Liver (tissue), 9 donors: Measurements from ENCODE around the gene USO1. TPM values are rescaled to one million over a fixed set of nuclear protein-coding genes. Genes with fewer than 3 reads are reported as not detected.

ENCODE experiments used
- DNase-seq: peaks from one replicate; pipeline ENCODE4 v3.0.0-alpha.2; 2017; ENCODE audit warnings: low spot score
- H3K27ac ChIP-seq, 2 donors: one replicate each; pipeline ENCODE4 v1.7.0; 2013; ENCODE audit warnings: inconsistent platforms in 2 of 2, low read length in 2 of 2, control low read depth in 1 of 2, low read depth in 1 of 2, mild to moderate bottlenecking in 1 of 2
- H3K27me3 ChIP-seq, 4 donors: one replicate each; pipeline versions ENCODE4 v1.6.1 to v1.7.0; 2013; ENCODE audit warnings: low read length in 3 of 4, inconsistent platforms in 1 of 4, mild to moderate bottlenecking in 1 of 4, moderate library complexity in 1 of 4; ENCODE audit not compliant: control insufficient read depth in 4 of 4, insufficient read depth in 4 of 4
- H3K36me3 ChIP-seq, 4 donors: one replicate each; pipeline versions ENCODE4 v1.6.1 to v1.7.0; 2013; ENCODE audit warnings: low read length in 3 of 4, mild to moderate bottlenecking in 3 of 4, low read depth in 1 of 4, moderate library complexity in 1 of 4; ENCODE audit not compliant: control insufficient read depth in 4 of 4, insufficient read depth in 3 of 4
- H3K4me1 ChIP-seq, 4 donors: one replicate each; pipeline versions ENCODE4 v1.6.1 to v1.7.0; 2013; ENCODE audit warnings: low read length in 3 of 4, mild to moderate bottlenecking in 3 of 4, moderate library complexity in 1 of 4; ENCODE audit not compliant: control insufficient read depth in 4 of 4, insufficient read depth in 4 of 4
- H3K4me3 ChIP-seq, 3 donors: one replicate each; pipeline versions ENCODE4 v1.6.1 to v1.7.0; 2013; ENCODE audit warnings: low read length in 3 of 3, control low read depth in 1 of 3, low read depth in 1 of 3, mild to moderate bottlenecking in 1 of 3
- H3K9ac ChIP-seq, 2 donors: one replicate each; pipeline ENCODE4 v1.7.0; 2013; ENCODE audit warnings: low read length in 2 of 2, mild to moderate bottlenecking in 2 of 2, moderate library complexity in 2 of 2, control low read depth in 1 of 2, low read depth in 1 of 2
- H3K9me3 ChIP-seq, 4 donors: one replicate each; pipeline versions ENCODE4 v1.6.1 to v1.7.0; 2013; ENCODE audit warnings: low read length in 3 of 4; ENCODE audit not compliant: control insufficient read depth in 4 of 4
- CTCF ChIP-seq: fragments of 150-350 bp; IDR thresholded peaks from 2 replicates; pipeline ENCODE4 v1.5.1; 2017; ENCODE audit warnings: improper control_type of control experiment, low read depth, low read length; ENCODE audit not compliant: missing input control
- EGR1 ChIP-seq, 2 donors: IDR thresholded peaks; 2 replicates each; pipeline ENCODE4 v1.6.1; 2016 to 2018; ENCODE audit warnings: antibody characterized with exemption in 2 of 2, low read depth in 2 of 2
- FOXA1 ChIP-seq: IDR thresholded peaks from 2 replicates; pipeline ENCODE4 v1.6.1; 2016; ENCODE audit warnings: antibody characterized with exemption
- FOXA2 ChIP-seq: IDR thresholded peaks from 2 replicates; pipeline ENCODE4 v1.6.1; 2016; ENCODE audit warnings: antibody characterized with exemption
- GABPA ChIP-seq, 2 donors: IDR thresholded peaks in 1 of 2; conservative IDR thresholded peaks in 1 of 2; 2 replicates each; pipeline ENCODE4 v1.6.1; 2016; ENCODE audit warnings: antibody characterized with exemption in 2 of 2, mild to moderate bottlenecking in 1 of 2, moderate library complexity in 1 of 2
- HNF4A ChIP-seq, 2 donors: conservative IDR thresholded peaks; 2 replicates each; pipeline ENCODE4 v1.6.1; 2016; ENCODE audit warnings: antibody characterized with exemption in 2 of 2, mild to moderate bottlenecking in 2 of 2
- HNF4G ChIP-seq: IDR thresholded peaks from 2 replicates; pipeline ENCODE4 v1.6.1; 2016; ENCODE audit warnings: antibody characterized with exemption
- JUND ChIP-seq, 2 donors: IDR thresholded peaks; 2 replicates each; pipeline ENCODE4 v1.6.1; 2016; ENCODE audit warnings: antibody characterized with exemption in 2 of 2
- MAX ChIP-seq: IDR thresholded peaks from 2 replicates; pipeline ENCODE4 v1.6.1; 2016; ENCODE audit warnings: antibody characterized with exemption
- NR2F2 ChIP-seq: IDR thresholded peaks from 2 replicates; pipeline ENCODE4 v1.6.1; 2016; ENCODE audit warnings: antibody characterized with exemption
- RAD21 ChIP-seq, 2 donors: IDR thresholded peaks; 2 replicates each; pipeline ENCODE4 v1.6.1; 2016; ENCODE audit warnings: antibody characterized with exemption in 2 of 2, mild to moderate bottlenecking in 2 of 2
- RXRA ChIP-seq, 2 donors: IDR thresholded peaks; 2 replicates each; pipeline ENCODE4 v1.6.1; 2017 to 2018; ENCODE audit warnings: antibody characterized with exemption in 2 of 2, mild to moderate bottlenecking in 1 of 2
- SP1 ChIP-seq: IDR thresholded peaks from 2 replicates; pipeline ENCODE4 v1.6.1; 2018; ENCODE audit warnings: antibody characterized with exemption, mild to moderate bottlenecking
- TAF1 ChIP-seq: conservative IDR thresholded peaks from 2 replicates; pipeline ENCODE4 v1.6.1; 2016; ENCODE audit warnings: antibody characterized with exemption, mild to moderate bottlenecking
- YY1 ChIP-seq: IDR thresholded peaks from 2 replicates; pipeline ENCODE4 v1.6.1; 2016; ENCODE audit warnings: antibody characterized with exemption, mild to moderate bottlenecking
- ZBTB33 ChIP-seq: IDR thresholded peaks from 2 replicates; pipeline ENCODE4 v1.6.1; 2016; ENCODE audit warnings: antibody characterized with exemption
- WGBS: extraction: QIAGEN DNeasy Blood & Tissue Kit; methylation state at CpG from one replicate; pipeline ENCODE4 v1.1.7; 2013; 5-methylcytosine and 5-hydroxymethylcytosine counted together
- polyA plus RNA-seq, 2 donors: library from polyadenylated mRNA; stranded (reverse) in 1 of 2; unstranded in 1 of 2; fragments of 200-250 nt in 1 of 2; fragments of >200 nt in 1 of 2; fragmentation: Nextera tagmentation in 1 of 2; extraction: Ambion mirVana in 1 of 2; gene quantifications; one replicate each; pipeline versions ENCODE4 v1.2.1 to v1.2.3, GENCODE V29; 2013 to 2015
- total RNA-seq, 2 donors: library from RNA; depleted of rRNA; stranded (reverse); fragments of >200 nt; gene quantifications; one replicate each; pipeline ENCODE4 v1.2.3, GENCODE V29; 2014
- TF ChIP-seq, protein P1 (sequence below): IDR thresholded peaks from 2 replicates; pipeline ENCODE4 v1.6.1; 2016; ENCODE audit warnings: antibody characterized with exemption
- TF ChIP-seq, protein P2 (sequence below): IDR thresholded peaks from 2 replicates; pipeline ENCODE4 v1.6.1; 2016; ENCODE audit warnings: antibody characterized with exemption, mild to moderate bottlenecking
- donor health status: healthy.
- donor health status: healthy.
- donor health status: healthy.
- donor health status: healthy.
- donor health status: healthy.

Gene USO1
- total and polyA plus RNA-seq, 4 donors: 18.4 to 77.0 (median 39.5) TPM

DNA sequence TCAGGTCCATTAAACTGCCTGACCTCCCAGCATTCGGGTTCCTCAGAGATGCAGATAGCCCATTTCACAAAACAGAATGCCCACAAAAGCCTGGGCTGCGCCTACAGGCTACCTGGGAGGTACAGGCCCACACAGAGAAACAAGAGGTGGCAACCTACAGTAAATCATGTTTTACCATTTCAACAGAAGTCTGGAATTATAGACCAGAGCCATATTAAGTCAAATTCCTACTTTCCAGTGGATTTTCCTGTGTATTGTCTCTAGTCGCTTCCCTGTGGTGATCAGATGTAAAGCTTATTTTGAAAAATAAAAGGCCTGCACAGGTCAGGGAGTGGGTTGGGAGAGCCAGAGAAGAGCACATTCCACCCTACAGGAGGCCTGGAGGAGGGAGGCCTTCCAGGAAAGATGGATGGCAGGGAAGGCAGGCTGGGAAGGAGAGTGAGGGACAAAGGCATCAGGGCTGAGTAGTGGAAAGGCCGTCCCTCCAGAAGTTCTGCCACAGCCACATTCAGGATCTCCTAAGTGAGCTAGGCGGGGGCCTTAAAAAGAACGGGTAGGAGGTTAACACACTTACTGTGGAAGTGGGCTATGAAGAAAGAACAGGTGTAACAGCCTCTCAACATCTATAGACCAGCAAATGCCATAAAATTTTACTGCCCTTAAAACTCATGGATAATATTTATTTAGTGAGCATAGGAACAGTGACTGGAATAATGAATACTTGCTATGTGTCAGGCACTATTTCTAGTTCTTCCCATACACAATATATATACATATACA lies 19.0 kb upstream of the USO1 start:
- no peak overlapping the region for H3K4me3 ChIP-seq
- H3K4me1 ChIP-seq: peaks cover 4 to 23% (median 15%) of the 10 kb centered on the region in 4 donors
- no peak overlapping the region for H3K27ac ChIP-seq
- no peaks in the 10 kb centered on the region for H3K9me3 ChIP-seq
- H3K9ac ChIP-seq: no peak overlapping the region
- H3K36me3 ChIP-seq: no peaks in the 10 kb centered on the region
- no peak for DNase-seq
- TF ChIP-seq HNF4A (conservative IDR thresholded peaks at IDR 0.05) (no peak), FOXA2 (no peak), MAX (no peak), SP1 (no peak), YY1 (no peak), HNF4G (no peak), RAD21 (IDR thresholded peaks at IDR 0.05) (no peak), NR2F2 (no peak), JUND (IDR thresholded peaks at IDR 0.05) (no peak), RXRA (IDR thresholded peaks at IDR 0.05) (no peak), TAF1 (no peak), CTCF (no peak), EGR1 (IDR thresholded peaks at IDR 0.05; ENCODE audit: low read depth in 2 of 2) (no peak), GABPA (IDR thresholded peaks at IDR 0.05 in 1 of 2, conservative IDR thresholded peaks at IDR 0.05 in 1 of 2) (no peak), FOXA1 (no peak), ZBTB33 (no peak)
- TF ChIP-seq, protein P1, sequence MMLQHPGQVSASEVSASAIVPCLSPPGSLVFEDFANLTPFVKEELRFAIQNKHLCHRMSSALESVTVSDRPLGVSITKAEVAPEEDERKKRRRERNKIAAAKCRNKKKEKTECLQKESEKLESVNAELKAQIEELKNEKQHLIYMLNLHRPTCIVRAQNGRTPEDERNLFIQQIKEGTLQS: no peak
- TF ChIP-seq, protein P2, sequence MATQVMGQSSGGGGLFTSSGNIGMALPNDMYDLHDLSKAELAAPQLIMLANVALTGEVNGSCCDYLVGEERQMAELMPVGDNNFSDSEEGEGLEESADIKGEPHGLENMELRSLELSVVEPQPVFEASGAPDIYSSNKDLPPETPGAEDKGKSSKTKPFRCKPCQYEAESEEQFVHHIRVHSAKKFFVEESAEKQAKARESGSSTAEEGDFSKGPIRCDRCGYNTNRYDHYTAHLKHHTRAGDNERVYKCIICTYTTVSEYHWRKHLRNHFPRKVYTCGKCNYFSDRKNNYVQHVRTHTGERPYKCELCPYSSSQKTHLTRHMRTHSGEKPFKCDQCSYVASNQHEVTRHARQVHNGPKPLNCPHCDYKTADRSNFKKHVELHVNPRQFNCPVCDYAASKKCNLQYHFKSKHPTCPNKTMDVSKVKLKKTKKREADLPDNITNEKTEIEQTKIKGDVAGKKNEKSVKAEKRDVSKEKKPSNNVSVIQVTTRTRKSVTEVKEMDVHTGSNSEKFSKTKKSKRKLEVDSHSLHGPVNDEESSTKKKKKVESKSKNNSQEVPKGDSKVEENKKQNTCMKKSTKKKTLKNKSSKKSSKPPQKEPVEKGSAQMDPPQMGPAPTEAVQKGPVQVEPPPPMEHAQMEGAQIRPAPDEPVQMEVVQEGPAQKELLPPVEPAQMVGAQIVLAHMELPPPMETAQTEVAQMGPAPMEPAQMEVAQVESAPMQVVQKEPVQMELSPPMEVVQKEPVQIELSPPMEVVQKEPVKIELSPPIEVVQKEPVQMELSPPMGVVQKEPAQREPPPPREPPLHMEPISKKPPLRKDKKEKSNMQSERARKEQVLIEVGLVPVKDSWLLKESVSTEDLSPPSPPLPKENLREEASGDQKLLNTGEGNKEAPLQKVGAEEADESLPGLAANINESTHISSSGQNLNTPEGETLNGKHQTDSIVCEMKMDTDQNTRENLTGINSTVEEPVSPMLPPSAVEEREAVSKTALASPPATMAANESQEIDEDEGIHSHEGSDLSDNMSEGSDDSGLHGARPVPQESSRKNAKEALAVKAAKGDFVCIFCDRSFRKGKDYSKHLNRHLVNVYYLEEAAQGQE: no peak
- no peaks in the 10 kb centered on the region for H3K27me3 ChIP-seq
- 93% methylated on average over 6 of the region's 6 CpGs for WGBS
